HG02763 (cell line): Measurements from ENCODE around the gene ACADVL.

ENCODE experiments used
- ATAC-seq: cut with Tn5 transposase; IDR thresholded peaks from one replicate; pipeline ENCODE4 v1.9.1; 2021; ENCODE audit warnings: mild to moderate bottlenecking, moderate library complexity; ENCODE audit not compliant: unreplicated experiment

ACADVL gene

DNA sequence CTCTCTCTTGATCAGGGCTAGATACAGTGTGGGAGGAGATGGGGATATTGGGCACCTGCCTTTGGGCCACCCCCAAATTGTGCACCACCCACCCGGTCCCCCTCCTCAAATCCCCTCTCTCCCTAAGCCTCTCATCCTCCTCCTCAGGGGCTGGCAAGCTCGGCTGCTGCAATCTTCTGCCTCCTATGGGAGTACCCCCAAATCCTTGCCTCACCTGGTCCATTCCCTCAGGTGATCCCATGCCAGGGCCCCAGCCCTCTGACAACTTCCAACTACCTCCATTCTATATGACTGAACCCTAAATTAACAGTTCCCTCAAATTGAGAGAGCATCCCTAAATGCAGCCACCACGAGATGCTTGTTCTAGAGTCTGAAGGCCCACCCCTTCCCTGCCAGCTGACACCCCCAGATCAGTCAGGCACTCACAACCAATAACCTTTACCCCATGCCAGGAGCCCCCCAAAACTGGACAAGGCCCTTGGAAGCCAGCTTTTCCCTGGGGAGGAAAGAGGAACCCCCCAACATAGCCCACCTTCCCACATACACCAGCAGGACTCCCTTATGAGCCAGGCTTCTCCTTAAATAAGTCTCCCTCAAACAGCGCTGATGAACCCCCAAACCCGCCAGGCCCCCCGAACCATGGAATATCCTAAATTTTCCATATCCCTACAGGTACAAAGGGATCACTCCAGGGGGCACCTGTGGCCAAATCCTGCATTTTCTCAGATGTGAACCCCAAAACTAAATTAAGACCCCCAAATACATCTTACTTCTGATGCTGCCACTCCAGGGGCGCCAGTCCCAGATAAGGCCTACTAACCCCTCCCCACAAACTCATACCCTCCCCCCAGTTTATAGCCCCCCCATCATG lies 3.3 kb upstream of the ACADVL start:
- ATAC-seq = no peak

- no peak for ATAC-seq
Measured at GRCh38 chr17:7217113-7217987, 2.4 kb upstream of the ACADVL start.

- no peak for ATAC-seq
Measured at GRCh38 chr17:7218166-7218565, 1.6 kb upstream of the ACADVL start.

DNA sequence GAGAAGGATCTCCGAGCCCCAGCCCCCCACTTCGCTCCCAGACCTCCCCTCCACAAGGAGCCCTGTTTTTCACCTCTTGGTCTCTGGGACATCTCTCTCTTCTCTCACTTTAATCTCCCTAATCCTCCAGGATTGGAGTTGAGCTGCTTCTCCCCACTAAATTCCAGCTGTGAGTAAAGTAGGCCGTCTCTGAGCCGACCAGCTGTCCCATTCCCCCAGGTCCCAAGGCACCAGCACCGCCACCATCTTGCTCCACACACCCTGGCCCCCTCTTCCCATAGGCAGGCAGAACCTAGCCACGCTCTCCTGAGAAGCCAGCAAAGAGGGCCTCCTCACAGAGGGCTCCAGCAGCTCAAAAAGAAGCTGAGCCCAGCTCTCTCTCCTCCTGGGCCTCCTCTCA lies 980 bp upstream of the ACADVL start:
- ATAC-seq = no peak

DNA sequence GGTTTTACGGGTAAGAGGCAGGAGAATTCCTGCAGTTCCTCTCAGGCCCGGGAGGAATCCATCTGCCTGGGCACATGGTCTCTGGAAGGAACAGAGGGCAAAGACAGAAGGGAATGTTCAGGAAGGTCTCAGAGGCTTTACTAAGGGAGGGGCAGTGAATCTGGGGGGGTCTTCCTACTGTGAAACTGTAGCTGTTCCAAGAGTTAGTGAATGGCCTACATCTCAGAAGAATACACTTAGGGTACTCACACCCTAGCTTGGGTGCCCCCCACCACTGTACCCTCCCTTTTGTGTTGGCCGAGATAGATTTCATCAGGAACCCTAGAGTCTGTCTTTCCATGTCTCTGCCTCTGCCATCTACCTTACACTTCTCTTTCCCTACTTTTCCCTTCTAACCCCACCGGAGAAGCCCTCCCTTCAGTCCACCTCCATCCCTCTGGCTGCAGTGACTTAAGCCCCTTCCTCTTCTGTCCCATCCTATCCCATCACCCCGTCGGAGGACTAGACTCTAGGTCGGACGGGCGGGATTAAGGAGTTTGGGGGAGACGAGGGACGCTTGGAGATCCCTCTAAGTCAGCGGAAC lies 418 bp upstream of the ACADVL start:
- ATAC-seq = no peak

- ATAC-seq = no peak
Measured at GRCh38 chr17:7220593-7221277, 997 bp downstream of the ACADVL start.

- ATAC-seq = no peak
Measured at GRCh38 chr17:7221278-7222092, 1.7 kb downstream of the ACADVL start.

DNA sequence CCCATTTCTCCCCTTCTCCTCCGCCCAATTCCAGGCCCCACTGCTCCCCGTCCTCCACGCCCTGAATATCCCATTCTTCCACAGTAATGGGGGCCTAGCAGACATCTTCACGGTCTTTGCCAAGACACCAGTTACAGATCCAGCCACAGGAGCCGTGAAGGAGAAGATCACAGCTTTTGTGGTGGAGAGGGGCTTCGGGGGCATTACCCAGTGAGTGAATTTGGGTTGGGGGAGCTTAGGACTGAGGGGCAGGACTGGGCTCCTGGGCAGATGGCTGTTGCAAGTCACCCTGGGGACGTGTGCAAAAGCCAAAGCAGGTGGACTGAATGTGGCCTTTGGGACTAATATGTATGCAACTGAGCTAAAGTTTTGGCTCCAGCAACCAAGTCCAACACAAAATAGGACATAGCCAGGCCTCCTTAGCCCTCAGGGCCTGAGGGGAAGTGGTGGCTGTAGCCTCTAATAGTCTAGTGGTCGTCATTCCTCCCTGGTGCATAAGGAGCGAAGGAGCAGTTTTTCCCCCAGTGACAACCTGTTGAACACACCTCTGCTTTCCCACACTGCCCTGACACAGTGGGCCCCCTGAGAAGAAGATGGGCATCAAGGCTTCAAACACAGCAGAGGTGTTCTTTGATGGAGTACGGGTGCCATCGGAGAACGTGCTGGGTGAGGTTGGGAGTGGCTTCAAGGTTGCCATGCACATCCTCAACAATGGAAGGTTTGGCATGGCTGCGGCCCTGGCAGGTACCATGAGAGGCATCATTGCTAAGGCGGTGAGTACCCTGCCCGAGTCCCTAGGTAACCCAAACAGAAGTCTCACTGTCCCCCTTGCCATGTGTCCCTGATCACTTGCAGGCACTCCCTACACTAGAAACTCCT lies 2.6 kb downstream of the ACADVL start:
- no peak for ATAC-seq

GRCh38 chr17:7222972-7223292 lies 3.2 kb downstream of the ACADVL start:
- ATAC-seq = no peak

- ATAC-seq = no peak
Measured at GRCh38 chr17:7223375-7223774, 3.6 kb downstream of the ACADVL start.

DNA sequence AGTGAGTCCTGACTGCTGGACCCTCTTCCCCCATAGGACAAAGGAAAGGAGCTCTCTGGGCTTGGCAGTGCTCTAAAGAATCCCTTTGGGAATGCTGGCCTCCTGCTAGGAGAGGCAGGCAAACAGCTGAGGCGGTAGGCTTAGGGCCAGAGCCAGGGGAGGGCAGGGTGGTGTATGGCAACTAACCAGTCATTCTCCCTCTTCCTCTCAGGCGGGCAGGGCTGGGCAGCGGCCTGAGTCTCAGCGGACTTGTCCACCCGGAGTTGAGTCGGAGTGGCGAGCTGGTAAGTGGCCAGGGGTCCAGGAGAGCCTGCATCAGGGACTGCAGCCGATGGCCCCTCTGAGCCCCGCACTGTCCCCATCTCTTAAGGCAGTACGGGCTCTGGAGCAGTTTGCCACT lies 4.4 kb downstream of the ACADVL start:
- ATAC-seq = no peak

GRCh38 chr17:7224661-7225111 lies 4.9 kb downstream of the ACADVL start:
- ATAC-seq = no peak

DNA sequence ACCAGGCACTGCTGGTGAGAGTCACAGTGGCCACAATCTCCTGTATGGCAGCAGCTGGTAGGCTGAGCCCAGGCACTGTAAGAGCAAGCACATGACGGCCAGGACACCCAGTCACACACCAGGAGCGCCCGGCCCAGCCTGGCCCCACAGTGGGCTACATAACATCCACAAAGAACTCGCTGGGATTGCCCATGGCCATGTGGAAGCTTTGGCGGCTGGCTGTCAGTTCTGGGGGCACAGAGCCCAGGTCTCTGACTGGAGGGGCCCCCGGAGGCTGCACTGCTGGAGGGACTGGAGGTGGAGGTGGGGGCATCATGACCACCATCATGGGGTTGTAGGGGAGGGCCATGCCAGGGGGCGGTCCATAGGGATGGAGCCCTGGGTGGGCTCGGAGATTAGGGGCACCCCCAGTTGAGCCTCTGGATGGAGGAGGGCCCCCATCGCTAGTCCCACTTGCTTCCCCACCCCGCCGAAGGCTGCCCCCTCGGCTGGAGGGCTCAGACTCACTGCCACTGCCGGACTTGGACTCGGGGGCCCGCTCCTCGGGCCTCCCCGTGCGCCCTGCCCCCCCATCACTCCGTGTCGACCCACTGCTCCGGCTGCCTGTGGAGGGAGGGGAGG lies 6.1 kb downstream of the ACADVL start:
- ATAC-seq = no peak

GRCh38 chr17:7226721-7227710 lies 7.3 kb downstream of the ACADVL start:
- no peak for ATAC-seq

GRCh38 chr17:7228920-7229319 lies 9.2 kb downstream of the ACADVL start:
- ATAC-seq = no peak

DNA sequence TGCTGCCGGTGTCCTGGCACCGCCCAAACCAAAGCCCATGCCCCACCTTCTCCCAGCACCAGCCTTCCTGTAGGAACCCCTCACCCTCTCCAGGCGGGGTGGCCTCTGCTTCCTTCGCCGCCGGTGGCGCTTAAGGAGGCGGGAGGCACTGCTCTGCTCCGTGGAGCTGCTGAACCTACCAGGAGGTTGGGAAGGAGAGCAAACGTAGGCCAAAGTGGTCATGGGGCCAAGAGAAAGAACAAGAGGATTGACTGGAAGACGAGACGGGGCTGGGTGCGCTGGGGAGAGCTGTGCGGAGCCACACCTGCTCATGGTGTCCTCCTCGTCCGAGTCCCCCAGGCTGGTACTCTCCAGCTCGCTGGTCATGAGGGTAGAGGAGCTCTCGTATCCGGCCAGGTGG lies 9.8 kb downstream of the ACADVL start:
- no peak for ATAC-seq

DNA sequence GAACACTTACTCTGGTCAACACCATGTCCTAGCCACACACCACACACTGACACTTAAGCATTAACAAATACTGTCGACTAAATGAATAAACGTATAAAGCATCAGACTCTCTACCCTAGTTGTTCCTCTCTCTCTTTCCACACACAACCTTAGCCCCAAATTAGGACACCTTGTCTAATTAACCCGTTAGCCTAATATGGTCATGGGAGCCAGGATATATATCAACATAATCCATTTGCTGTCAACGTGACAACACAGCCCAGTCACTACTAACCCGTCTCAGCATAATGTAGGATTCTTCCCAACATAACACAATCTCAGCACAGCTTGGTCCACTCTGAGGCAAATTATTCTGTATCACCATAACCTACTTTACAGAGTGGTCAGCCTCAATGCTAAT lies 12.4 kb downstream of the ACADVL start:
- ATAC-seq = no peak

- no peak for ATAC-seq
Measured at GRCh38 chr17:7233701-7234082, 14.0 kb downstream of the ACADVL start.
